GOT3 (cell line): Measurements from ENCODE around the gene MAP3K3.

Source experiments
- DNase-seq: peaks from one replicate; lab custom pipeline; 2025; ENCODE audit warnings: mixed read lengths; lab: John Stamatoyannopoulos, UW

The MAP3K3 gene

GRCh38 chr17:63693411-63694113 is 71.3 kb downstream of the MAP3K3 start:
- no peak for DNase-seq

GRCh38 chr17:63694229-63694949 is 72.2 kb downstream of the MAP3K3 start:
- no peak for DNase-seq

- no peak for DNase-seq
Observed at GRCh38 chr17:63694950-63695773, 72.9 kb downstream of the MAP3K3 start.

GRCh38 chr17:63695889-63696288 is 73.7 kb downstream of the MAP3K3 start:
- DNase-seq: no peak

GRCh38 chr17:63696381-63696961 is 74.3 kb downstream of the MAP3K3 start:
- DNase-seq: no peak

GRCh38 chr17:63697341-63698286 is 75.4 kb downstream of the MAP3K3 start:
- no peak for DNase-seq

- DNase-seq: no peak
Observed at GRCh38 chr17:63698381-63698885, 76.2 kb downstream of the MAP3K3 start.

GRCh38 chr17:63698886-63699637 is 76.8 kb downstream of the MAP3K3 start:
- DNase-seq: no peak

GRCh38 chr17:63699638-63700527 is 77.7 kb downstream of the MAP3K3 start, which contains the start of gene LIMD2:
LIMD2 (minus strand) TSS chr17:63700125; CDS start chr17:63699298, 827 bp downstream.
- no peak for DNase-seq

- no peak for DNase-seq
Observed at GRCh38 chr17:63700528-63701455, 78.6 kb downstream of the MAP3K3 start.

- no peak for DNase-seq
Observed at GRCh38 chr17:63701456-63701820, 79.2 kb downstream of the MAP3K3 start.

- DNase-seq: no peak
Observed at GRCh38 chr17:63701868-63702720, 79.9 kb downstream of the MAP3K3 start.

GRCh38 chr17:63702721-63703015 is 80.5 kb downstream of the MAP3K3 start:
- DNase-seq: no peak

GRCh38 chr17:63703029-63703428 is 80.8 kb downstream of the MAP3K3 start:
- DNase-seq: no peak

- DNase-seq: no peak
Observed at GRCh38 chr17:63703556-63704258, 81.5 kb downstream of the MAP3K3 start.

- no peak for DNase-seq
Observed at GRCh38 chr17:63704259-63704576, 82.0 kb downstream of the MAP3K3 start.

GRCh38 chr17:63704836-63705235 is 82.6 kb downstream of the MAP3K3 start:
- no peak for DNase-seq
